ENCODE results near the gene TANC1.

- TF ChIP-seq, protein P1, sequence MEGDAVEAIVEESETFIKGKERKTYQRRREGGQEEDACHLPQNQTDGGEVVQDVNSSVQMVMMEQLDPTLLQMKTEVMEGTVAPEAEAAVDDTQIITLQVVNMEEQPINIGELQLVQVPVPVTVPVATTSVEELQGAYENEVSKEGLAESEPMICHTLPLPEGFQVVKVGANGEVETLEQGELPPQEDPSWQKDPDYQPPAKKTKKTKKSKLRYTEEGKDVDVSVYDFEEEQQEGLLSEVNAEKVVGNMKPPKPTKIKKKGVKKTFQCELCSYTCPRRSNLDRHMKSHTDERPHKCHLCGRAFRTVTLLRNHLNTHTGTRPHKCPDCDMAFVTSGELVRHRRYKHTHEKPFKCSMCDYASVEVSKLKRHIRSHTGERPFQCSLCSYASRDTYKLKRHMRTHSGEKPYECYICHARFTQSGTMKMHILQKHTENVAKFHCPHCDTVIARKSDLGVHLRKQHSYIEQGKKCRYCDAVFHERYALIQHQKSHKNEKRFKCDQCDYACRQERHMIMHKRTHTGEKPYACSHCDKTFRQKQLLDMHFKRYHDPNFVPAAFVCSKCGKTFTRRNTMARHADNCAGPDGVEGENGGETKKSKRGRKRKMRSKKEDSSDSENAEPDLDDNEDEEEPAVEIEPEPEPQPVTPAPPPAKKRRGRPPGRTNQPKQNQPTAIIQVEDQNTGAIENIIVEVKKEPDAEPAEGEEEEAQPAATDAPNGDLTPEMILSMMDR (IDR thresholded peaks at IDR 0.05; ENCODE audit: poor library complexity, severe bottlenecking): no peak
- no peak for TF ChIP-seq EP300 (conservative IDR thresholded peaks at IDR 0.05; ENCODE audit: poor library complexity, severe bottlenecking)
- no peak for TF ChIP-seq EZH2 (IDR thresholded peaks at IDR 0.05; ENCODE audit: borderline replicate concordance, insufficient read depth, low read length, poor library complexity, severe bottlenecking)
- TF ChIP-seq, protein P2, sequence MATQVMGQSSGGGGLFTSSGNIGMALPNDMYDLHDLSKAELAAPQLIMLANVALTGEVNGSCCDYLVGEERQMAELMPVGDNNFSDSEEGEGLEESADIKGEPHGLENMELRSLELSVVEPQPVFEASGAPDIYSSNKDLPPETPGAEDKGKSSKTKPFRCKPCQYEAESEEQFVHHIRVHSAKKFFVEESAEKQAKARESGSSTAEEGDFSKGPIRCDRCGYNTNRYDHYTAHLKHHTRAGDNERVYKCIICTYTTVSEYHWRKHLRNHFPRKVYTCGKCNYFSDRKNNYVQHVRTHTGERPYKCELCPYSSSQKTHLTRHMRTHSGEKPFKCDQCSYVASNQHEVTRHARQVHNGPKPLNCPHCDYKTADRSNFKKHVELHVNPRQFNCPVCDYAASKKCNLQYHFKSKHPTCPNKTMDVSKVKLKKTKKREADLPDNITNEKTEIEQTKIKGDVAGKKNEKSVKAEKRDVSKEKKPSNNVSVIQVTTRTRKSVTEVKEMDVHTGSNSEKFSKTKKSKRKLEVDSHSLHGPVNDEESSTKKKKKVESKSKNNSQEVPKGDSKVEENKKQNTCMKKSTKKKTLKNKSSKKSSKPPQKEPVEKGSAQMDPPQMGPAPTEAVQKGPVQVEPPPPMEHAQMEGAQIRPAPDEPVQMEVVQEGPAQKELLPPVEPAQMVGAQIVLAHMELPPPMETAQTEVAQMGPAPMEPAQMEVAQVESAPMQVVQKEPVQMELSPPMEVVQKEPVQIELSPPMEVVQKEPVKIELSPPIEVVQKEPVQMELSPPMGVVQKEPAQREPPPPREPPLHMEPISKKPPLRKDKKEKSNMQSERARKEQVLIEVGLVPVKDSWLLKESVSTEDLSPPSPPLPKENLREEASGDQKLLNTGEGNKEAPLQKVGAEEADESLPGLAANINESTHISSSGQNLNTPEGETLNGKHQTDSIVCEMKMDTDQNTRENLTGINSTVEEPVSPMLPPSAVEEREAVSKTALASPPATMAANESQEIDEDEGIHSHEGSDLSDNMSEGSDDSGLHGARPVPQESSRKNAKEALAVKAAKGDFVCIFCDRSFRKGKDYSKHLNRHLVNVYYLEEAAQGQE (IDR thresholded peaks at IDR 0.05; ENCODE audit: borderline replicate concordance): no peak
Measured at GRCh38 chr2:159042115-159042850, 73.8 kb downstream of the TANC1 start.

Data from neural cell (in vitro differentiated cells).